Activated CD4-positive, alpha-beta T cell treated with anti-CD3 and anti-CD28 coated beads for 36 hours (primary cell): Measurements from ENCODE around the gene CRMP1. TPM values are rescaled to one million over a fixed set of nuclear protein-coding genes. Genes with fewer than 3 reads are reported as not detected.
A peak's percentile ranks its signal among the peaks of the same experiment; 100 is the strongest.

Experiments
- ATAC-seq: fragments of 200-7000 bp; cut with Tn5 transposase; one replicate; pipeline ENCODE4 v1.10.0; 2021; ENCODE audit warnings: mild to moderate bottlenecking, moderate library complexity
- CTCF ChIA-PET: fragments of 350-600 bp; sonication (Branson Sonifier 250); formaldehyde crosslinking; loops from one replicate; lab custom pipeline; 2021; ENCODE audit warnings: antibody characterized with exemption; lab: Charles Lee
- POLR2A ChIA-PET: fragments of 350-600 bp; sonication (Branson Sonifier 250); formaldehyde crosslinking; loops from one replicate; lab custom pipeline; 2021; ENCODE audit warnings: antibody characterized with exemption, inconsistent platforms; lab: Charles Lee
- DNase-seq: peaks from one replicate; pipeline ENCODE4 v3.0.0-alpha.2; 2020
- H3K27ac Mint-ChIP-seq: one replicate; pipeline ENCODE4 v1.8.0; 2021; ENCODE audit warnings: mixed read lengths
- H3K27me3 Mint-ChIP-seq: one replicate; pipeline ENCODE4 v1.8.0; 2021; ENCODE audit warnings: mixed read lengths
- H3K36me3 Mint-ChIP-seq: one replicate; pipeline ENCODE4 v1.8.0; 2021; ENCODE audit warnings: low read depth, mixed read lengths
- H3K4me1 Mint-ChIP-seq: one replicate; pipeline ENCODE4 v1.8.0; 2021; ENCODE audit warnings: mixed read lengths
- H3K4me3 Mint-ChIP-seq: one replicate; pipeline ENCODE4 v1.8.0; 2021; ENCODE audit warnings: mild to moderate bottlenecking, moderate library complexity, mixed read lengths
- H3K9me3 Mint-ChIP-seq: one replicate; pipeline ENCODE4 v1.8.0; 2021; ENCODE audit warnings: low read depth, mixed read lengths
- intact Hi-C, 2 experiments: fragments of 100-400 bp; cut with DNase I in 1 of 2; cut with micrococcal nuclease in 1 of 2; formaldehyde crosslinking; loops; one replicate each; pipeline versions ENCODE4 v1.14.2 to v1.15.1; 2022 to 2024; cut with DNase I, micrococcal nuclease
- total RNA-seq, 2 experiments: library from RNA; stranded (reverse); gene quantifications; one replicate each; pipeline ENCODE4 v1.2.3, GENCODE V29; 2021

The CRMP1 gene
- total RNA-seq, 2 experiments from 2014 or later, result not detected

DNA sequence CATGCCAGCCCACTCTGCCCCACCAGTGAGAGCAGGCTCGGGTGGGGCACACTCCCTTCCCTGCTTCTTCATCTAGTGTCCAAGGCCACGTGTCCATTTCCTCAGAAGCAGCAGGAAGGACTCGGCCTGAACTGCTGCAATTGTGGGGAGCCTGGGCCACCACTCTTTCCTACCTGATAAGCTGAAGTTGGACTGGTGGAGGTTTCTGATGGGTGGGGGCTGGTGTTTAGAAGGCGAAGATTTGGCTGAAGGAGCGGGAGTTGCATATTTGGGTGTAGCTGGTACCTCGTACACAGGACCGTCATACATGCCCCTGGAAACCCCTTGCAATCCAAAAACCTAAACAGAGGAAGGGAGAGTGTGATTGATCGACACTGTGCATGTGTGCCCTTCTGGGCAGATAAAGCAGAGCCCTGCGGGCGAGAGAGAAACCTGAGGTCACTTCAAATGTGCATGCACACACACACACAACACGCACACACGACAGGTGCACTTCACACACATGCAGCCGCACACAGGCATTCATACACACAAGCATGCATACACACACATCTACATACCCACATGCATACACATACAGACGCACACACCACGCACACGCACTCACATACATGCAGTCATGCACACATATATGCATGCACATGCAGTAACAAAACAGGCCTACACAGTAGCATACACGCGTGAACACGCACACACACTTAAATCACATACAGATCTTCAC is 67.4 kb downstream of the CRMP1 start:
- POLR2A ChIA-PET, result no interaction called here

DNA sequence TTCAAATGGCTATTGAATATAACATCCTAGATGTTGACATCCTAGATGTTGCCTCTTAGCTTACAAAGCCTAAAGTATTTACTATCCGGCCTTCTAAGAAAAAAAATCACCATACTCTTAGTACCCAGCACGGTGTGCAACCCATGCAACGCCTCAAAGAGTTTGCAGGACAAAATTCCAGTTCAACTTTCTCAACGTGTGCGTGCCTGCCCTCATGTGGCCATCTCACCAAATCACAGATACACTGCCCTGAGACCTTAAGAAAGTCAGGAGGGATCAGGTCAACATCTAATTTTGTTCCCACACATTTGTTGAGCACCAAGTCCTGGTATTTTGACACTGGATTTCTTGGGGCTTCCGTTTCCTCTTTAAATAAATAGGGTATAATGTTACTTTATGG is 68.3 kb downstream of the CRMP1 start:
- H3K27me3 Mint-ChIP-seq, result no peaks in the 10 kb centered on the region
- H3K9me3 Mint-ChIP-seq, result no peaks in the 10 kb centered on the region
- CTCF ChIA-PET, result no interaction called here
- POLR2A ChIA-PET, result no interaction called here
- DNase-seq (peak; percentile 31), ATAC-seq (no peak)
- no peak overlapping the region for H3K27ac Mint-ChIP-seq
- intact Hi-C loops, result no loop called here
- H3K4me3 Mint-ChIP-seq, result no peak overlapping the region
- H3K36me3 Mint-ChIP-seq, result no peaks in the 10 kb centered on the region
- H3K4me1 Mint-ChIP-seq, result peaks cover 8% of the 10 kb centered on the region

More for the DNA sequence above, 67.4 kb downstream of the CRMP1 start:
- Mint-ChIP-seq H3K27ac (no peak overlapping the region), H3K27me3 (no peaks in the 10 kb centered on the region), H3K4me1 (peaks cover 8% of the 10 kb centered on the region), H3K36me3 (no peaks in the 10 kb centered on the region), H3K9me3 (no peaks in the 10 kb centered on the region), H3K4me3 (no peak overlapping the region)
- intact Hi-C loops, result no loop called here
- ATAC-seq, result no peak
- no peak for DNase-seq
- CTCF ChIA-PET, result no interaction called here

DNA sequence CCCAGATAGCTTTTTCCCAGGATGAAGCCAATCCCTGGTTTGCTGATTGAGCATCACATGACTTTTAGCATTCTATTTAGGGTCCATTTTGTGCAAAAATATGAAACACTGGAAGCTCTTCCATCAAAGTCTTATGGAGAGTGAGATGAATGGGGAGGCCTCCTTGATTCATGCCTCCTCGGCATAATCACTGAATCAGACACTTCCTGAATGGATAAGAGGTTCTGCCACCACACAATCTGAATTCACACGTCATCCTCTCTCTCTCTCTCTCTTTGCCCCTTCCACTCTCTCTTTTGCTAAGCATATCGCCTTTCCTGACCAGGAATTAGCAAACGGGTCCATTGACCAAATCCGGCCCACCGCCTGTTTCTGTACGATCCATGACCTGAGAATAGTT is 68.7 kb downstream of the CRMP1 start:
- ChIA-PET POLR2A (no interaction called here), CTCF (interaction anchor here (0.8 kb wide), 1 partner anchor 14 kb away, joined by 4 read pairs; no protein-coding TSS in a partner anchor)
- Mint-ChIP-seq H3K36me3 (no peaks in the 10 kb centered on the region), H3K4me1 (peaks cover 8% of the 10 kb centered on the region), H3K4me3 (no peak overlapping the region), H3K27ac (no peak overlapping the region), H3K9me3 (no peaks in the 10 kb centered on the region), H3K27me3 (no peaks in the 10 kb centered on the region)
- intact Hi-C loops, result no loop called here
- no peak for ATAC-seq
- DNase-seq, result no peak

DNA sequence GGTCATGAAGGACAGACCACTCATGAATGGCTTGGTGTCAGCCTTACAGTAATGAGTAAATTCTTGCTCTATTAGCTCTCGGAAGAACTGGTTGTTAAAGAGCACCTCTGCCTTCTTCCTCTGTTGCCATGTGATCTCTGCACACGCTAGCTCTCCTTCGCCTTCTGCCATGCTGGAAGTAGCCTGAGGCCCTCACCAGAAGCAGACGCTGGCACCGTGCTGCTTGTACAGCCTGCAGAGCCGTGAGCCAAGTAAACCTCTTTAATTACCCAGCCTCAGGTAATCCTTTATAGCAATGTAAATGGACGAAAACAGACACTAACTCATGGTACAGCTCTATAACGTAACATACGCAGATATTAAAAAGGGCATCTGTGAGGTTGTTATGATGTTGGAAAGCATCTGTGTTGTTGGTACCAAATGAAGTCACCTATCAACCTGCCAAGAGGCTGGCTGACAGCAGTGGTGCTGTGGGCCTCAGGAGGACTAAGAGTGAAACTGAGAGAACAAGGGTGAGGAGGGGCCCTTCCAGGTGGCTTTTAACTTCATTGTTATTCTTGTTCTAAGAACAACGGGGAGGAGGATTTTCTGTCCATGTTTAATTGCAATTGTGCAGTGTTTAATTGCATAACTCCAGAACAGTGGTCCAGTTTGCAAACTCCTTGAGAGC is 69.2 kb downstream of the CRMP1 start:
- POLR2A ChIA-PET, result no interaction called here

DNA sequence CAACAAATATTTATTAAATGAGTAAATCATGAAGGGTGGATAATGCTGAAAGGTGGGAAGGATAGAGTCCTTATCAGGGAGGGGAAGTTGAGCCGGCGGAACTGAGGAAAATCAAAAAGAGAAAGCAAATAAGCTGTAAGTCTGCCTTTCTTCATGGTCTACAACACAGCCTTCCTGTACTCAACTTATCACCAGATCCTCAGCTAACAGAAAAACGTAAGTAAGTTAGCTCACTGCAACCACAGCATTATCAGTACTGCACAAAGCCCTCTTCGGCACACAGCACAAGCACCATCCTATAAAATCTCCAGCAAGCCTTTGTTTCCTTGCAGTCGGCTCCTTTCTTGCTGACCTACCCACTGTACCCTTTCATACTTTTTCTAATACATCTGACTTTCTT is 70.3 kb downstream of the CRMP1 start:
- DNase-seq, result no peak
- no peaks in the 10 kb centered on the region for H3K9me3 Mint-ChIP-seq
- intact Hi-C loops, result no loop called here
- no peaks in the 10 kb centered on the region for H3K27me3 Mint-ChIP-seq
- peaks cover 8% of the 10 kb centered on the region for H3K4me1 Mint-ChIP-seq
- H3K4me3 Mint-ChIP-seq, result no peak overlapping the region
- no peak overlapping the region for H3K27ac Mint-ChIP-seq
- no peak for ATAC-seq
- no peaks in the 10 kb centered on the region for H3K36me3 Mint-ChIP-seq
- ChIA-PET POLR2A (no interaction called here), CTCF (interaction anchor here (0.8 kb wide), 1 partner anchor 210 kb away, joined by 3 read pairs; no protein-coding TSS in a partner anchor)

More for the DNA sequence above, 69.2 kb downstream of the CRMP1 start:
- DNase-seq, result peak; percentile 26
- H3K4me1 Mint-ChIP-seq, result peaks cover 8% of the 10 kb centered on the region
- CTCF ChIA-PET, result interaction anchor here (0.8 kb wide), 1 partner anchor 15 kb away, joined by 4 read pairs; no protein-coding TSS in a partner anchor
- H3K27me3 Mint-ChIP-seq, result no peaks in the 10 kb centered on the region
- H3K9me3 Mint-ChIP-seq, result no peaks in the 10 kb centered on the region
- H3K27ac Mint-ChIP-seq, result no peak overlapping the region
- intact Hi-C loops, result no loop called here
- no peaks in the 10 kb centered on the region for H3K36me3 Mint-ChIP-seq
- H3K4me3 Mint-ChIP-seq, result no peak overlapping the region
- ATAC-seq, result peak; percentile 69

DNA sequence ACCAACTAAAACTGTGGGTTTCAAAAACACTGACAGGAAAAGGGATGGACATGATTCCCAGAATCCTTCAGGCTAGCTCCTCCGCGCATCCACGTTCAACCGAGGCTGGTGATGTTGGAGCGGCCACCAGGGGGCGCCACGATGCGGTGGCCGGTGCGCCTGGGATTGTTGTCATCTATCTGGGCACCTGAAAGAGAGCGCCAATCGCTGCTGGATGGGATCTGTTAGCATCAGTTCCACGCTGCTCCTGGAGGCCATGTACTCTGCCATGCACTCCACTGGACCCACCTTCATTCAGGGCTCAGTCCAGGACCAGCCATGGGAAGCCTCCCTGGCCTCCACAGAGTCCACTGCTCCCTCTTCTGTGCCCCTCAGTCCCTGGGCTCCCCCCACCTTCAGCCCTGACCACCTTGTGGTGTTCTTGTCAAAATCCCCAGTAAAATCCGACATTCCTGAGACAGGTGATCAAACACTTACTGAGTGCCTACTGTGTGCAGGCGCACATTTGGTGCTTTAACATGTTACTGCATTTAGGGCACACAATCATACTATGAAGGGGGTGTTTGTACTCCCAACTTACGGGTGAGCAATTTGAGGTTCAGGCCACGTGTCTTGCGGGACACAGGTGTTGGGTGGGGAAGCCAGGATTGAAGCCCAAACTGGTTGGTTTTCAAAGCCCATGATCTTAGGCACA is 71.1 kb downstream of the CRMP1 start:
- H3K27ac Mint-ChIP-seq, result no peak overlapping the region
- no peaks in the 10 kb centered on the region for H3K27me3 Mint-ChIP-seq
- intact Hi-C loops, result loop anchor here in 1 of 2 experiments (1.0 kb wide), 1 partner anchor 156 kb away; no protein-coding TSS in a partner anchor
- POLR2A ChIA-PET, result no interaction called here
- CTCF ChIA-PET, result interaction anchor here (0.6 to 1.3 kb wide), 2 partner anchors 9 to 44 kb away, joined by 3 read pairs; no protein-coding TSS in a partner anchor
- peaks cover 8% of the 10 kb centered on the region for H3K4me1 Mint-ChIP-seq
- no peaks in the 10 kb centered on the region for H3K36me3 Mint-ChIP-seq
- ATAC-seq (no peak), DNase-seq (peak; percentile 41)
- no peak overlapping the region for H3K4me3 Mint-ChIP-seq
- no peaks in the 10 kb centered on the region for H3K9me3 Mint-ChIP-seq

DNA sequence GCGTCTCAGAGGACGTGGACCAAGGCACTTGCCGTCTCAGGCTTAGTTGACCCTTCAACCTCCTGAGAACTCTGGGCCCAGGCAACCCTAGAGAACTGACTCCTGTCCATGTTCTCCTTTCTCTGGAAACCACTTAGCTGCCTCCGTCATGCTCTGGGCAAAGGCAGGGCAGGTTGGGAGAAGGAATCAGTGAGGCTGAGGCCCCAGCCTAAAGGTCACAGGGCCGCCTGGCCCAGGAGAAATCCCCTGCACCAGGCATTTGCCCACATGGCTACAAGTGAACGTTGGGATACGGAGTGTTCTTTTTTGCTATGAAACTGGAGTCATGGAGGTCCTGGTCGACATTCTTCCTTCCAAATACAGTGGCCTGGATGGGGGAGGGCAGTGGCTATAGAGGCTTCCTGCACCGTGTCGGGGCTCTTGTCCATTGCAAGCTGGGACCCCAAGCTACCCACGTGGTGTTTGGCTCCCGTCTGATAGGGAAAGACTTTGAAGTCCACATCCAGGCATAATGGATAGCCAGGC is 76.0 kb downstream of the CRMP1 start:
- Mint-ChIP-seq H3K27ac (no peak overlapping the region), H3K9me3 (no peaks in the 10 kb centered on the region), H3K27me3 (peaks cover 3% of the 10 kb centered on the region), H3K36me3 (no peaks in the 10 kb centered on the region), H3K4me1 (no peaks in the 10 kb centered on the region), H3K4me3 (no peak overlapping the region)
- ChIA-PET POLR2A (no interaction called here), CTCF (interaction anchor here (0.6 to 0.7 kb wide), 2 partner anchors 31 to 34 kb away, joined by 3 read pairs; no protein-coding TSS in a partner anchor)
- DNase-seq (no peak), ATAC-seq (no peak)
- intact Hi-C loops, result loop anchor here in 1 of 2 experiments (10.0 kb wide), 1 partner anchor 822 kb away; no protein-coding TSS in a partner anchor

DNA sequence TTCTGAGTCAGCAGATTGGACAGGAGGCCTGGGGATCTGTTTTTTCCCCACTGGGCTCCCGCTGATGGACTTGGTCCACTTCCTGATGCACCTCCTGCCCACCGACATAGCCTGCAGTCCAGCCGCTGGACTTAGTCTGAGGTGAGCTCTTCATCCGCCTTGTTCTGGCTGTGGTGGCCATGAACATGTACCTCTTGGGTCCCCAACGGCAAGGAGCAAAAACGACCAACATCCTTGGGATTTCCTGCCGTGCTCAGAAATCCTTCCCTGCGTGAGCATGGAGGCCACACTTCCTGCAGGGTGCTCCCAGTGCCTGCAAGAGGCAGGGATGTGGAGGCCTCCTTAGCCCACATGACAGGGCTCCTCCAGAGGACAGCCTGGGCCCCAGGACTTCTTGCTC is 76.8 kb downstream of the CRMP1 start:
- intact Hi-C loops, result loop anchor here in 1 of 2 experiments (10.0 kb wide), 1 partner anchor 821 kb away; no protein-coding TSS in a partner anchor
- no peaks in the 10 kb centered on the region for H3K4me1 Mint-ChIP-seq
- no peak overlapping the region for H3K27ac Mint-ChIP-seq
- POLR2A ChIA-PET, result no interaction called here
- no peak overlapping the region for H3K4me3 Mint-ChIP-seq
- no peaks in the 10 kb centered on the region for H3K36me3 Mint-ChIP-seq
- H3K9me3 Mint-ChIP-seq, result no peaks in the 10 kb centered on the region
- peaks cover 3% of the 10 kb centered on the region for H3K27me3 Mint-ChIP-seq
- CTCF ChIA-PET, result no interaction called here
- DNase-seq (no peak), ATAC-seq (no peak)

DNA sequence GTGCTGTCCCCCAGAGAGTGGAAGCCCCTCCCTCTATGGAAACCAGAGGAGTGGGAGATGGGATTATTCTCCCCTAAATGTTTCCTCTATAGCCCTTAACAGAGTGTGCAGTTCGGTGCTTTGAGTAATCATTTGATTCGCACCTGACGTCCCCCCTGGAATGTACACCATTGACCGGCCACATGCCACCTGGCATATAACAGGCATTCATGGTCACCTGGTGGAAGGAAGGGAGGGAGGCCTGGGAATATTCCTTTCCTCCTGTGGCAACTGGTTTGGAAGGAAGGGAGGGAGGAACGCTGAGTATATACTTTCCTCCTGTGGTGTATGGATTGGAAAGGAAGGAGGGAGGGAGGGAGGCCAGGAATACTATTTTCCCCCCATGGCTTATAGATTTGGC is 77.2 kb downstream of the CRMP1 start:
- peaks cover 3% of the 10 kb centered on the region for H3K27me3 Mint-ChIP-seq
- ATAC-seq, result no peak
- intact Hi-C loops, result loop anchor here in 1 of 2 experiments (10.0 kb wide), 1 partner anchor 821 kb away; no protein-coding TSS in a partner anchor

DNA sequence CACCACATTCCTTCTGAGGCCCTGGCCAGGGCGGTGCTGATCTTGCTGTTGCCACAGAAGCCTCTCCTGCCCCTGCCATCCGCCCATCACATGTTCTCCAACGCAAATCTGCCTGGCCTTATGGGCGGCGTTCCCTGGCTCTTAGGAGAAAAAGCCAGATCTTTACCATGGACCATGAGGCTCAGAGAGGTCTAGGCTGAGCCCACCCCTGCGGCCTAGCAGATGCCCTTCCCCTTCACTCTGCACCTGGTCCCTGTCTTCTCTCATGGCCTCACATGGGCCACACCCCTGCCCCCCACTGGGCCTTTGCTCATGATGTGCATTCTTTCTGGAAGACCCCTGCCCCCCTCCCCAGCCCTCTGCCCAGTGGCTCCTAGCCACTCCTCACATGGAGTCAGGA is 78.5 kb downstream of the CRMP1 start:
- ChIA-PET CTCF (no interaction called here), POLR2A (no interaction called here)
- H3K4me3 Mint-ChIP-seq, result no peak overlapping the region
- no peaks in the 10 kb centered on the region for H3K9me3 Mint-ChIP-seq
- no peak for ATAC-seq
- H3K27ac Mint-ChIP-seq, result no peak overlapping the region
- no peaks in the 10 kb centered on the region for H3K36me3 Mint-ChIP-seq
- no peak for DNase-seq
- H3K4me1 Mint-ChIP-seq, result no peaks in the 10 kb centered on the region
- intact Hi-C loops, result loop anchor here (5.0 to 10.0 kb wide), 3 partner anchors 412 to 1327 kb away; no protein-coding TSS in a partner anchor
- H3K27me3 Mint-ChIP-seq, result peaks cover 3% of the 10 kb centered on the region

More for the DNA sequence above, 77.2 kb downstream of the CRMP1 start:
- Mint-ChIP-seq H3K9me3 (no peaks in the 10 kb centered on the region), H3K4me3 (no peak overlapping the region), H3K27ac (no peak overlapping the region), H3K4me1 (no peaks in the 10 kb centered on the region), H3K36me3 (no peaks in the 10 kb centered on the region)
- ChIA-PET POLR2A (no interaction called here), CTCF (no interaction called here)
- DNase-seq, result no peak

DNA sequence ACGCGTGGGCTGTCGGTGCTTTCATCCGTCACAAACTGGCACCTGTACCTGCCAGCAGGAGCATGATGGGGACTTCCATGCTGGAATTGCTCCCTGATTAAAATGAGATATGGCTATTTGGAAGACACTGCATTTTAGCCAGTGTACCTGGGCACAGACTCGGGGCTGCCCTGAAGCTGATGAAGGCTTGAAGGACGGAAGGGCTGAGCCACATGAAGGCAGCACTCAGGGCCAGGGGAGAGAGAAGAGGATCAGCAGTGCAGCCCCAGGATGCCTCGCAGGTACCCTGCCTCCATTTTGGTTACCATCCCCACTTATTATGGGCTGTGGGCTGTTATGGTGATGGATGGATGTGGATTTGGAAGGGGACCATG is 79.0 kb downstream of the CRMP1 start:
- Mint-ChIP-seq H3K36me3 (no peaks in the 10 kb centered on the region), H3K9me3 (no peaks in the 10 kb centered on the region), H3K27me3 (peaks cover 3% of the 10 kb centered on the region), H3K4me1 (no peaks in the 10 kb centered on the region), H3K4me3 (no peak overlapping the region), H3K27ac (no peak overlapping the region)
- DNase-seq (no peak), ATAC-seq (no peak)
- intact Hi-C loops, result loop anchor here (1.0 to 10.0 kb wide), 5 partner anchors 412 to 1327 kb away; partner anchors contain the start of gene STK32B (in 2 of the 2)
- ChIA-PET POLR2A (no interaction called here), CTCF (interaction anchor here (1.0 kb wide), 1 partner anchor 482 kb away, joined by 3 read pairs; no protein-coding TSS in a partner anchor)
